HPDE6-E6E7 (cell line): ENCODE measurements around the gene ANGPTL7.
"Not testable (repeated sequence)": the region's sequence is repeated elsewhere in the genome, so short reads cannot be mapped to it uniquely, and the experiment has no call there.

Experiments used
- DNase-seq: peaks from one replicate; pipeline ENCODE4 v3.0.0; 2011; ENCODE audit warnings: missing footprints; ENCODE audit errors: extremely low spot score

The ANGPTL7 gene

DNA sequence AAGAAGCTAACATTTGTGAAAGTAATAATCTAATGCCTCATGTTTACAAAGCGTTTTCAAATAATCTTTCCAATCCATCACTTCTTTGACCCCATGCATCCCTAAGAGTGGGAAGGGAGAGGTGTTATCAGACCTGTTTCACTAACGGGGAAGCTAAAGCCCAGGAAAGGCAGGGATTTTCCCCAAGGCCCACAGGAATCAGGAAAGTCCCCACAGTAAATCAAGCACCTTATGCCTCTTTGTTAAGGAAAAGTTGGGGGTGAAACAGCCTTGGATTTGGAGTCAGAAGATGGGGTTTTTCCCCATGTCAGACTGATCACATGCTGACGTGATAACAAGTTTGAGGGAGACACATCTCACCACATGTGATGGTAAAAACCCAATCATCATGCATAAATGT lies 20.0 kb upstream of the ANGPTL7 start:
- no peak for DNase-seq

GRCh38 chr1:11170102-11170501 lies 19.1 kb upstream of the ANGPTL7 start:
- DNase-seq, result no peak

DNA sequence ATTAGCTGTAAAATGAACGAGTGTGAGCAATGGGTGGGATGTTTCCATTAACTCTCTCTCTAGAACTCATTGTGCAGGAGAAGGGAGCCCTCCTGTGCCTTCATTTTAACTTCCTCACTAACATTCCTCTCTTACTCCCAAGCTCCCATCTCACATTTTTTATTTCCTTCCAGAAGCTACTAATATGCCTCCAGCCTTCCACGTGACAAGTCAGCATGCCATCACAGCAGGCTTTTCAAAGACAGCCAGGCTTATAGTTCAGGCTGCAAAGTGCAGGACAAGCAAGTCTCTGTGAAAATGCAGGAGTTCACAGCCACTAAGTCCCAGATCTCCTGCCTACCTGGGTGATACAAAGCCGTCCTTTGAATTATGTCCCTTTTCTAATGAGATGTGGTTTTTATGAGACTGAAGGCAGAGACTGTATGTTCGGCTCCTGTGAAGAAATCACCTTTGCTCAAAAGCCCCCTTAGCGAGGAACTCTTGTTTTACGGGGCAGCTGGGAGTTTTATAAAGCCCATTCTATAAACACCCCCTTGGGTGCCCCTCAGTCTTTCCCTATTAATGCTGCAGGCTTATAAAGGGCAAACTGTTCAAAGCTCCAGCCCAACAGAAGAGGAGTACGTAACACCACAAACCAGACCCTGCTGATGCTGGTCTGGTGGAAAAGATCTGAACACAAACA lies 14.8 kb upstream of the ANGPTL7 start:
- no peak for DNase-seq

- DNase-seq, result no peak
Observed at GRCh38 chr1:11175461-11175860, 13.7 kb upstream of the ANGPTL7 start.

GRCh38 chr1:11176081-11176706 lies 13.0 kb upstream of the ANGPTL7 start:
- DNase-seq, result no peak

- no peak for DNase-seq
Observed at GRCh38 chr1:11178021-11179015, 10.8 kb upstream of the ANGPTL7 start.

DNA sequence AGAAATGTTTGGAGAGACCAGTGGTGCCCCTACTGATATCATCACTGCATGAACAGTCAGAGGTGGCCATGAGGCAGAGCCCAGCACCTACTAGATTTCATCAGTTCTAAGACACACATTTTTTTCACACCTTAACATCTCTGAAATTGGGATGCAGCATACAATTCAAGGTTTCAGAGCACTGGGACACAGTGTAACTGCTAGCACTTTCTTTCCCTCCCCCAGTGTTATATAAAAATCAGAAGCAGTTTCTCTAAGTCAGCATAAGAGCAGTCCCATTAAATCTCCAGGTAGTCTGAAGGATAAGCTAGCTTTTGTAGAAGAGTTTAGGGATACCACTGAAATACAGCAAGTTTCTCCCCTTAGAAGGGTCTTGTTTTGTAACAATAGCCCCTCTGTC lies 10.0 kb upstream of the ANGPTL7 start:
- no peak for DNase-seq

DNA sequence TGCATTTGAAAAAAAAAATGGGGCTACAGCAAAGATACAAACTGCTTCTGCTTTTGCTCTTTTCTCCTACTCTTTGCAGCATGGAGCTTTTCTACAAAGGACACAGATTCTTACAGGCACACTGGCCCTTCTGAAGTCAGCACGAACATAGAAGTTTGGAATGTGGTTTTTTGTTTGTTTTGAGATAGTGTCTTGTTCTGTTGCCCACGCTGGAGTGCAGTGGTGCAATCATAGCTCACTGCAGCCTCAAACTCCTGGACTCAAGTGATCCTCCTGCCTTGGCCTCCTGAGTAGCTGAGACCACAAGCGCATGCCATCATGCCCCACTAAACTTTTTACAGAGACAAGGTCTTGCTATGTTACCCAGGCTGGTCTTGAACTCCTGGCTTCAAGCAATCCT lies 9.4 kb upstream of the ANGPTL7 start:
- not testable (repeated sequence) for DNase-seq

GRCh38 chr1:11180342-11180744 lies 8.8 kb upstream of the ANGPTL7 start:
- DNase-seq, result no peak

DNA sequence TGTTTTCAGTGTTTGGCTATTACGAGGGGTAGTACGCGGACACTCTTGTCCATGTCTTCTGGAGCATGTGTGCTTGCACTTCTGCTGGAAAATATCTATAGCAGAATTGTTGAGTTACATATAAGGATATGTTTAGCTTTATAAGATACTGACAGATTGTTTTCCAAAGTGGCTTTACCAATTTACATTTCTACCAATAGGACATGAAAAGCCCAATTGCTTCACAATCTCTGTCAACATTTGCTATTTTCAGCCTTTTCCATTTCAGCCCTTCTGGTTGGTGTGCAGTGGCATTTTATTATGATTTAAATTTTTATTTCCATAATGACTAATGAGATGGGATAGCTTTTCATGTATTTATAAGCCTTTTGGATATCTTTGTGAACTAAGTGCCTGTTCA lies 6.3 kb upstream of the ANGPTL7 start:
- no peak for DNase-seq

DNA sequence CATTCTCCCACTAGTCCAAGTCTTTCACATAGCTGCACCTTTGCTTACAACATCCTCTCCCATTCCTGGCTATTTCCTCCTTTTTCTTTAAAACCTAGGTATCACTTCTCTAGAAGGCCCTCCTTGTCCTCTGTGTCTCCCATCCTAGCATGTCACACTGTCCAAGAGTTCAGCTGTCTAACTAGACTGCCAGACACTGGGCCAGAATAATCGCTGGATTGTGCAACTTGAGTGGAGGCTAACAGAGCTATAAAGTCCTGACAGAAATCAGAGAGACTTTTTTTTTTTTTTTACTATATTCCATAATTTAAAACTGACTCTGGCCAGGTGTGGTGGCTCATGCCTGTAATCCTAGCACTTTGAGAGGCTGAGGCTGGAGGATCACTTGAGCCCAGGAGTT lies 4.2 kb upstream of the ANGPTL7 start:
- DNase-seq, result no peak

- no peak for DNase-seq
Observed at GRCh38 chr1:11187000-11187399, 2.2 kb upstream of the ANGPTL7 start.

DNA sequence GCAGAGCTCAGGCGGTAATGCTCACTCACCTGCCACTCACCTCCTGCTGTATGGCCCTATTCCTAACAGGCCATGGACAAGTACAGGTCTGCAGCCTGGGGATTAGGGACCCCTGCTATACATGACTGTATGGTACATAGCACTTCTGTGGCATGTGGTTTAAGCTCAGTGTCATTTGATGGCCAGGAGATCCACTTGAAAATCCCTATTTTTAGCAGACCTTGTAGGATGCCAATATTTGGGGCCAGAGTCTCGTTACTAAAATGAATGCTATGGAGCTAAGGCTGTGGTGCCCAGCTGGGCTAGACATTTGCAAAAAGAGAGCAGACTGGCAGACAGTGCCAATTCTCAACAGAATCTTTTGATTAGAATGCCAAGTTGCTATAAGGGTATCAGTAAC lies 1.7 kb upstream of the ANGPTL7 start:
- DNase-seq, result no peak

GRCh38 chr1:11187931-11188330 lies 1.2 kb upstream of the ANGPTL7 start:
- no peak for DNase-seq

GRCh38 chr1:11188381-11188780 lies 774 bp upstream of the ANGPTL7 start:
- DNase-seq, result no peak

DNA sequence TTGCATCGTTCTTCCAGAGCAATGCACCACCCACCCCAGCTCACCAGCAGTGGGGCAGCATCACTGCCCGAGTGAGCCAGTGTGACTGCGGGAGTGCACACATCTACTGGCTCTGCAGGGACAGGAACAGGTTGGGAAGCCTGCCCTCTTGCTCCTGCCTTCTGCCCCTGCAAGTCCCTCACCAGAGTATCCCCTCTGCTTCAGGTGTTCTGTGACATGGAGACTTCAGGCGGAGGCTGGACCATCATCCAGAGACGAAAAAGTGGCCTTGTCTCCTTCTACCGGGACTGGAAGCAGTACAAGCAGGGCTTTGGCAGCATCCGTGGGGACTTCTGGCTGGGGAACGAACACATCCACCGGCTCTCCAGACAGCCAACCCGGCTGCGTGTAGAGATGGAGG lies 4.2 kb downstream of the ANGPTL7 start:
- no peak for DNase-seq

- DNase-seq, result no peak
Observed at GRCh38 chr1:11194407-11195176, 5.4 kb downstream of the ANGPTL7 start.

DNA sequence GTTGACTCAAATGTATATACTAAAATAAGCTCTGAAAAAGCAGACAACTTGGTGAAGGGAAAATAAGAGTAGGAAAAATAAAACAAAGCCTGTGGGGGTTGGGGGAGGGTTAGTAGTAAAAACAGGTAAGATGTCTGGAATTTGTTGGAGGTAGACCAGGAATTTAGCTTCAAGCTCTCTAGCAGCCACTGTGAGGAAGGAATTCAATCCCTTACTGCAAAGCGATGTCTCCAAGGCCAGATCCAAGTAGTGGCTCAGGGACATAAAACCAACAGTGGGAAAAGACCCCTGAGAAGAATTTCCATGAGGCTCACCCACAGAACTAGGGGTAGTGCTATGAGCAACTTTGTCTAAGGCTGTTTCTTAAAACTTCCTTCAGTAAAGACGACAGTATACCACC lies 7.8 kb downstream of the ANGPTL7 start:
- no peak for DNase-seq

DNA sequence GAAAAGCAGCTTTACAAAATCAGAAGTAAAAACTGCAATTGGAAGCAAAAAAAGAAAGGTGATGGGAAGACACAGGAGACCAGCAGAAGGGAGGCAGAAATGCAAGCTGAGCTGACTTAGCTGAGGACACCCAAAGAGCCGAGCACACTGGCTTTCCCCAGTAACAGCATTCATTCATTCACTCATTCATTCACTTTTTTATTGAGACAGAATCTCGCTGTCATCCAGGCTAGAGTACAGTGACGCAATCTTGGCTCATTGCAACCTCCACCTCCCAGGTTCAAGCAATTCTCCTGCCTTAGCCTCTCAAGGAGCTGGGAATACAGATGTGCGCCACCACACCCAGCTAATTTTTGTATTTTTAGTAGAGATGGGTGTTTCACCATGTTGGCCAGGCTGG lies 8.2 kb downstream of the ANGPTL7 start:
- no peak for DNase-seq

- no peak for DNase-seq
Observed at GRCh38 chr1:11198257-11198656, 9.1 kb downstream of the ANGPTL7 start.

GRCh38 chr1:11198851-11199594 lies 9.9 kb downstream of the ANGPTL7 start:
- no peak for DNase-seq
